Measurements from ENCODE around the gene PLEKHA7. TPM values are rescaled to one million over a fixed set of nuclear protein-coding genes. Genes with fewer than 3 reads are reported as not detected.

PLEKHA7 gene
- total and polyA plus RNA-seq, 2 of the 4 experiments (the other 2 are of a cell fraction) = 0.12 TPM; not detected in 1

GRCh38 chr11:16795146-16795545 lies 219.1 kb downstream of the PLEKHA7 start:
- Histone ChIP-seq H3K9ac (ENCODE audit: low read depth, low read length) (no peak overlapping the region), H4K20me1 (ENCODE audit: insufficient read depth, low read length) (no peaks in the 10 kb centered on the region), H2AFZ (replicated peaks; ENCODE audit: low read length, poor library complexity) (no peak overlapping the region), H3K36me3 (ENCODE audit: control insufficient read depth, insufficient read depth, low read length) (no peaks in the 10 kb centered on the region), H3K14ac (replicated peaks; ENCODE audit: low read depth, low read length) (no peak overlapping the region), H2AK9ac (replicated peaks; ENCODE audit: low read depth, low read length, poor library complexity) (no peak overlapping the region), H3K4me1 (ENCODE audit: control insufficient read depth, insufficient read depth, low read length) (peaks cover 6% of the 10 kb centered on the region), H3K4me2 (ENCODE audit: low read depth, low read length) (no peak overlapping the region), H3K18ac (ENCODE audit: low read depth, low read length) (no peak overlapping the region), H3K9me3 (ENCODE audit: control insufficient read depth, insufficient read depth, low read length) (no peaks in the 10 kb centered on the region), H2BK120ac (ENCODE audit: low read depth, low read length) (no peak overlapping the region), H3K9me1 (ENCODE audit: insufficient read depth, low read length) (peaks cover 7% of the 10 kb centered on the region), H3K4me3 (ENCODE audit: insufficient read depth, low read depth, low read length) (no peak overlapping the region), H2BK20ac (ENCODE audit: low read depth, low read length) (no peak overlapping the region), H3K27ac (ENCODE audit: insufficient read depth, low read length) (no peak overlapping the region), H4K8ac (ENCODE audit: low read depth in 2 of 2, low read length in 2 of 2) (no peak overlapping the region), H2BK5ac (ENCODE audit: low read depth, low read length, poor library complexity, severe bottlenecking) (no peak overlapping the region), H3K4ac (ENCODE audit: low read depth, low read length) (no peak overlapping the region), H3K27me3 (ENCODE audit: control insufficient read depth, insufficient read depth, low read length) (peaks cover 2% of the 10 kb centered on the region), H2BK15ac (ENCODE audit: low read depth, low read length) (no peak overlapping the region), H4K5ac (ENCODE audit: low read depth, low read length) (no peak overlapping the region), H3K56ac (ENCODE audit: extremely low read depth, insufficient read depth, low read length) (no peak overlapping the region), H3K23ac (ENCODE audit: low read depth, low read length) (no peak overlapping the region), H3K79me1 (ENCODE audit: low read depth in 1 of 2, low read length in 2 of 2) (no peaks in the 10 kb centered on the region), H4K91ac (ENCODE audit: insufficient read depth, low read depth, low read length) (no peak overlapping the region), H2AK5ac (ENCODE audit: low read depth, low read length) (no peak overlapping the region)
- dilution Hi-C loops (cut with HindIII; ENCODE audit: low sequenced_read_pairs, unreplicated experiment) (no loop called here), intact Hi-C loops (cut with micrococcal nuclease) (no loop called here), in situ Hi-C loops (cut with MboI; ENCODE audit: low sequenced_read_pairs) (no loop called here)
- ChIA-PET POLR2A (ENCODE audit: unreplicated experiment) (no interaction called here), CTCF (no interaction called here)
- WGBS, 2 experiments (ENCODE audit: extremely low coverage in 2 of 2, insufficient read length in 1 of 2) = 100% methylated on average over 1 of the region's 8 CpGs; no CpG with 5 or more reads in 1 of the 2 experiments
- TF ChIP-seq RAD21 (IDR thresholded peaks at IDR 0.05; ENCODE audit: low read length) (no peak), MAZ (IDR thresholded peaks at IDR 0.05; ENCODE audit: borderline replicate concordance, low read depth, low read length) (no peak), CEBPB (IDR thresholded peaks at IDR 0.05; ENCODE audit: low read depth, low read length) (no peak), BHLHE40 (IDR thresholded peaks at IDR 0.05; ENCODE audit: low read depth, low read length) (no peak), CHD1 (IDR thresholded peaks at IDR 0.05; ENCODE audit: low read depth, low read length) (no peak)
- ATAC-seq (ENCODE audit: low read depth) (no peak), DNase-seq (no peak)
- BruUV-seq (replicated peaks) = no TSS peak
